ENCODE data around the gene RASEF.

Gene RASEF

GRCh38 chr9:82972446-82972845, 90.5 kb downstream of the RASEF start:
- no peak for DNase-seq (ENCODE audit: low read depth in 1 of 2, low spot score in 1 of 2)
- no peak overlapping the region for H3K4me3 ChIP-seq (replicated peaks; ENCODE audit: insufficient read depth, low read length)
- H3K27me3 ChIP-seq (ENCODE audit: insufficient read depth, poor library complexity, severe bottlenecking), result no peaks in the 10 kb centered on the region
- H3K27ac ChIP-seq (replicated peaks), result no peak overlapping the region
- no peak for TF ChIP-seq POLR2AphosphoS5 (IDR thresholded peaks at IDR 0.05; ENCODE audit: low read depth)
- TF ChIP-seq GABPA (IDR thresholded peaks at IDR 0.05; ENCODE audit: low read depth), result no peak

DNA sequence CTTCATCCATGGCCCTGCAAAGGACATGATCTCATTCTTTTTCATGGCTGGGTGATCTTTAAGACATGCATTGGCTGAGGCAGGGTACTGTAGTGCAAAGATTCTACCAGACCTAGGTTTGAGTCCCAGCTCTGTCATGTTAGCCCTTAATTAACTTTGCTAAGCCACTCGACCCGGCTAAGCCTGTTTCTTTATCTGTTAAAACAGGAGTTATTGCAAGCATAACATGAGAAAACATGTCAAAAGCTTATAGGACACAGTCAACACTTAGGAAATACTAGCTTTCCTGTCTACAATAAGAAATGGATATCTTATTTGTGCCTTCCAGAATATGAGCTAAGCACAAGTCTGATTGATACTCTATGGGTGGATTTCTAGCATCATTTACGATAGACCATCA, 92.6 kb downstream of the RASEF start:
- Histone ChIP-seq H3K27ac (replicated peaks) (no peak overlapping the region), H3K4me3 (replicated peaks; ENCODE audit: insufficient read depth, low read length) (no peak overlapping the region), H3K27me3 (ENCODE audit: insufficient read depth, poor library complexity, severe bottlenecking) (no peaks in the 10 kb centered on the region)
- DNase-seq (ENCODE audit: low read depth in 1 of 2, low spot score in 1 of 2), result no peak
- TF ChIP-seq SPI1 (IDR thresholded peaks at IDR 0.05; ENCODE audit: borderline replicate concordance, low read depth), result no peak
- TF ChIP-seq POLR2AphosphoS5 (IDR thresholded peaks at IDR 0.05; ENCODE audit: low read depth), result no peak

DNA sequence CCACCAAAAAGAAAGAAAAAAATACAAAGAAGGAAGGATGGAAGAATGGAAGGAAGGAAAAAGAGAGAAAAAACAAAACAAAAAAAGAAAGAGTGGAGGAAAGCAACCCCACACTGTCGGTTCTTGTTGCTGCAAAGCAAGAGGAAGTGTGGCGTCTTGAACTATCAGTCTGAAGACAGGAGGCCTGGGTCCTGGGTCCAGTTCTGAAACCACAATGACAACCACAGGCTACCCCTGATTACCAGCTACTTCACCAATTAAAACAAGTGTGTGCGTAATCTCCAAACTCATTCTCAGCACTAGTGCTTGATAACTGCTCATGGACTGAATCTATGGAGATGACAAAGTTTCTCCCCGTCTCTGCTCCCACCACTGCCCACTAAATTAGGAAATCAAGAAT, 93.7 kb downstream of the RASEF start:
- no peak for DNase-seq (ENCODE audit: low read depth in 1 of 2, low spot score in 1 of 2)
- TF ChIP-seq REST (IDR thresholded peaks at IDR 0.05; ENCODE audit: insufficient replicate concordance, low read depth), result no peak
- TF ChIP-seq SPI1 (IDR thresholded peaks at IDR 0.05; ENCODE audit: borderline replicate concordance, low read depth), result no peak
- TF ChIP-seq, protein P1, sequence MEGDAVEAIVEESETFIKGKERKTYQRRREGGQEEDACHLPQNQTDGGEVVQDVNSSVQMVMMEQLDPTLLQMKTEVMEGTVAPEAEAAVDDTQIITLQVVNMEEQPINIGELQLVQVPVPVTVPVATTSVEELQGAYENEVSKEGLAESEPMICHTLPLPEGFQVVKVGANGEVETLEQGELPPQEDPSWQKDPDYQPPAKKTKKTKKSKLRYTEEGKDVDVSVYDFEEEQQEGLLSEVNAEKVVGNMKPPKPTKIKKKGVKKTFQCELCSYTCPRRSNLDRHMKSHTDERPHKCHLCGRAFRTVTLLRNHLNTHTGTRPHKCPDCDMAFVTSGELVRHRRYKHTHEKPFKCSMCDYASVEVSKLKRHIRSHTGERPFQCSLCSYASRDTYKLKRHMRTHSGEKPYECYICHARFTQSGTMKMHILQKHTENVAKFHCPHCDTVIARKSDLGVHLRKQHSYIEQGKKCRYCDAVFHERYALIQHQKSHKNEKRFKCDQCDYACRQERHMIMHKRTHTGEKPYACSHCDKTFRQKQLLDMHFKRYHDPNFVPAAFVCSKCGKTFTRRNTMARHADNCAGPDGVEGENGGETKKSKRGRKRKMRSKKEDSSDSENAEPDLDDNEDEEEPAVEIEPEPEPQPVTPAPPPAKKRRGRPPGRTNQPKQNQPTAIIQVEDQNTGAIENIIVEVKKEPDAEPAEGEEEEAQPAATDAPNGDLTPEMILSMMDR (IDR thresholded peaks at IDR 0.05; ENCODE audit: insufficient read depth, low read length), result no peak
- no peak for TF ChIP-seq POLR2AphosphoS5 (IDR thresholded peaks at IDR 0.05; ENCODE audit: low read depth)
- TF ChIP-seq GABPA (IDR thresholded peaks at IDR 0.05; ENCODE audit: low read depth), result no peak
- no peaks in the 10 kb centered on the region for H3K27me3 ChIP-seq (ENCODE audit: insufficient read depth, poor library complexity, severe bottlenecking)

DNA sequence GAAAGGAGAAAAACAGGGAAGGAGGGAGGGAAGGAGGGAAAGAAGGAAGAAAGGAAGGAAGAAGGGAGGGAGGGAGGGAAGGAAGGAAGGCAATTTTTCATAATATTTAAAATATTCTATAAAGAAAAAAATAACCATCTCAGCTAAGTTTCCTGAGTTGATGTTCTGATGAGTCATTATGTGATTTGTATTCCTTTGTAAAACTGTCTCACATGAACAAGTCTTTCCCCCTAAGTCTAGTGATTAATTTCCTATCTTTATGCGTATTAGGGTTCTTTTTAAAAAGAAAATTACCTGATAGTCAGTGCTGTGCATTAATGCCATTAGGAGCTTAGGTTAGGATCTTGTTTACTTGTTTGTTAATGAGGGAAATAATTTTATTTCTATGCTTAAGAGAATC, 94.1 kb downstream of the RASEF start:
- H3K27me3 ChIP-seq (ENCODE audit: insufficient read depth, poor library complexity, severe bottlenecking), result no peaks in the 10 kb centered on the region
- TF ChIP-seq GABPA (IDR thresholded peaks at IDR 0.05; ENCODE audit: low read depth) (no peak), POLR2AphosphoS5 (IDR thresholded peaks at IDR 0.05; ENCODE audit: low read depth) (no peak), REST (IDR thresholded peaks at IDR 0.05; ENCODE audit: insufficient replicate concordance, low read depth) (no peak)
- DNase-seq (ENCODE audit: low read depth in 1 of 2, low spot score in 1 of 2), result no peak

More for the DNA sequence above, 93.7 kb downstream of the RASEF start:
- Histone ChIP-seq H3K27ac (replicated peaks) (no peak overlapping the region), H3K4me3 (replicated peaks; ENCODE audit: insufficient read depth, low read length) (no peak overlapping the region)

DNA sequence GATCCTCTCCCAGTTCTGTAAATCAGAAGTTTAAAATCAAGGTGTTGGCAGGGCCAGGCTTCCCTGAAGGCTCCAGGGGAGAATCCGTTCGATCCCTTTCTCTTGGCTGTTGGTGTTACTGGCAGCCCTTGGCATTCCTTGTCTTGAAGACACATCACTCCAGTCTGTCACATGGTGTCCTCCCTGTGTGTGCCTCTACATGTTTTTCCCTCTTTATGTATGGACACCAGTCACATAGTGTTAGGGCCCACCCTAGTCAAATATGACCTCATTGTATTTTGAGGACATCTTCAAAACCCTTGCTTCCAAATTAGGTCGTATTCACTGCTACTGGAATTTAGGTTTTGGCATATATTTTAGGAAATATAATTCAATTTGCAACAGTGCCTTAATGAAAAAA, 94.6 kb downstream of the RASEF start:
- TF ChIP-seq SPI1 (IDR thresholded peaks at IDR 0.05; ENCODE audit: borderline replicate concordance, low read depth) (no peak), GABPA (IDR thresholded peaks at IDR 0.05; ENCODE audit: low read depth) (no peak), REST (IDR thresholded peaks at IDR 0.05; ENCODE audit: insufficient replicate concordance, low read depth) (no peak), POLR2AphosphoS5 (IDR thresholded peaks at IDR 0.05; ENCODE audit: low read depth) (no peak)
- H3K27me3 ChIP-seq (ENCODE audit: insufficient read depth, poor library complexity, severe bottlenecking), result no peaks in the 10 kb centered on the region
- H3K27ac ChIP-seq (replicated peaks), result no peak overlapping the region
- DNase-seq (ENCODE audit: low read depth in 1 of 2, low spot score in 1 of 2), result no peak
- no peak overlapping the region for H3K4me3 ChIP-seq (replicated peaks; ENCODE audit: insufficient read depth, low read length)

More for the DNA sequence above, 94.1 kb downstream of the RASEF start:
- Histone ChIP-seq H3K27ac (replicated peaks) (no peak overlapping the region), H3K4me3 (replicated peaks; ENCODE audit: insufficient read depth, low read length) (no peak overlapping the region)

All from HL-60 (cell line).